H1 (cell line): ENCODE data around the gene HOXB5. TPM values are rescaled to one million over a fixed set of nuclear protein-coding genes. Genes with fewer than 3 reads are reported as not detected.

Source experiments
- CHD2 ChIP-seq: IDR thresholded peaks from 2 replicates; pipeline ENCODE4 v1.6.1; 2012; ENCODE audit warnings: low read length, improper control_type of control experiment
- GTF2F1 ChIP-seq: IDR thresholded peaks from 2 replicates; pipeline ENCODE4 v1.6.1; 2012; ENCODE audit warnings: low read depth, low read length, improper control_type of control experiment, borderline replicate concordance
- RBBP5 ChIP-seq: IDR thresholded peaks from 2 replicates; pipeline ENCODE4 v1.7.1; 2012; ENCODE audit warnings: low read depth, mild to moderate bottlenecking, inconsistent platforms, low read length, moderate library complexity, borderline replicate concordance
- SUZ12 ChIP-seq: fragments of 200-600 bp; sonication (generic); IDR thresholded peaks from 2 replicates; pipeline ENCODE4 v1.6.1; 2012; ENCODE audit warnings: mild to moderate bottlenecking, inconsistent platforms, low read length, moderate library complexity, mixed read lengths
- polyA plus RNA-seq, 7 experiments: library from polyadenylated mRNA; depleted of rRNA in 3 of 7; stranded (reverse) in 5 of 7; unstranded in 2 of 7; fragments of >200 nt in 5 of 7; fragments of 200-250 nt in 2 of 7; gene quantifications; 1 replicate in 5 of 7; 2 replicates in 1 of 7; 4 replicates in 1 of 7; pipeline versions ENCODE4 v1.2.1 to v1.2.3, GENCODE V29; 2011 to 2013; ENCODE audit warnings: missing spikeins in 2 of 7, mixed read lengths in 2 of 7
- total RNA-seq: library from RNA; stranded (reverse); fragmentation: NEBNext Ultra II Directional; extraction: Animal tissue kit (Norgen Biotek cat#: 25700); gene quantifications from 2 replicates; pipeline ENCODE4 v1.2.1, GENCODE V29; 2021

The HOXB5 gene
- total and polyA plus RNA-seq, 2 of the 8 experiments (the other 6 are each of a cell fraction or from before 2014, with no cell fraction given), result not detected

DNA sequence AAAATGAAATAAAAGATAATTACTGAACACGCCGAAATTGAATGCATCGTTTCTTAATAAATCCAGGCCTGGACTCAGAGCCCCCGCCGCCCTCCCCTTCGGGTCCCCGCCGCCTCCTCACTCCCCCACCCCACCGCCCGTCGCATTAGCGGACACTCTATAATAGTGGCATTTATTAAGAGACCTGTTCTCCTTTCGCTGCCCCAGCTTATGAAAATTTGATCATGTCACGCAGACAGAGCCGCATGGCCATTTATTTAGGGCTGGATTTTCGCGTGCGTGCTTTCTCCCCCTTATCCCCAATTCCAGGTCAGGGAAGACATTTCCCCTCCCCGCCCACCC is 42.4 kb downstream of the HOXB5 start (continued):
- no peak for TF ChIP-seq GTF2F1
- no peak for TF ChIP-seq SUZ12
- TF ChIP-seq CHD2, result no peak
- no peak for TF ChIP-seq RBBP5
